ENCODE measurements around the gene PEX11G. TPM values are rescaled to one million over a fixed set of nuclear protein-coding genes. Genes with fewer than 3 reads are reported as not detected.

The PEX11G gene
- total RNA-seq, 1 experiment from 2014 or later, result 2.8 TPM

DNA sequence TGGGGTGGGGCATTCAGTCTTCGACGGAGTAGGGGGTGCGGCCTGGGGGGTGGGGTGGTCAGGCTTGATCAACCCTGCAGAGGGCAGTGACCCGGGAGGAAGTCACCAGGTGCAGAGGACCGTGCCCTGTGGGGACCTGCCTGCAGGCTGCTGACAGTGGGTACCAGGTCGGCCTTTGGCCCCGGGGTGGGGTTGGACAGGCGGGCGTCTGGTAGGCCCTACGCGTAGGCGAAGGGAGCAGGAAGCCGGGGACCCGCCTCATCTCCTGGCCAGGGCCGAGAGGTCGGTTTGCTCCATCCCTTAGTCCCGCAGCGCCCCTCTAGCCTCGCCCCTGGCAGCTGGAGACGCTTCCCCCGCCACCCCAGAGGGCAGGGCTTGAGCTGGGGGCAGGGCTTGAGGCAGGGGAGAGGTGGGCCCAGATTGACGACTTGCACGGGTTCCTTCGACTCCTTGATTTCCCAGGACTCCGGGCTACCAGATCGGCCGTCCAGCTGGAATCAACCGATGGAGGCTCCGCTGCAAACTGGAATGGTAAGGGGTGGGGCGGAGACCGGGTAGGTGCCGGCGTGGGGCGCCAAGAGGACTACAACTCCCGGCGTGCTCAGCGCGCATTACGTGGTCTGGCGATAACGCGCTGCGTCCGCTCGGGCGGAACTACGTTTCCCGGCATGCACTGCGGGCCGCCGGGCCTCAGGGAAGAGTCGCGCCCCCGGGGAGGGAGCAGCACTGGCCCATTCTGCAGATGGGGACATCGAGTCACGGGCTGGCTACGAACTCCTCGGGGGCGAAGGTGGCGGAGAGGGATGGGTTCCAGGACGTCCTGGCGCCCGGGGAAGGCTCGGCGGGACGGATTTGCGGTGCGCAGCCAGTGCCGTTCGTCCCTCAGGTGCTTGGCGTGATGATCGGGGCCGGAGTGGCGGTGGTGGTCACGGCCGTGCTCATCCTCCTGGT lies 46.5 kb upstream of the PEX11G start, which contains the start of gene PNPLA6:
PNPLA6 (plus strand) TSS at position 671 of the 951 bp plus-strand sequence; CDS start at position 743, 72 bp downstream.
- Histone ChIP-seq H3K9ac (ENCODE audit: extremely low read depth, insufficient read length, low read length) (peak within 1 kb of the TSS; percentile 28), H3K27ac (ENCODE audit: insufficient read length, low read depth, low read length) (no peak within 1 kb of the TSS), H3K9me3 (ENCODE audit: control insufficient read depth, low read depth, low read length) (no peaks in the 10 kb centered on the region), H4K8ac (replicated peaks; ENCODE audit: insufficient read length, low read depth, low read length) (no peak within 1 kb of the TSS), H3T11ph (ENCODE audit: low read length) (no peak within 1 kb of the TSS), H2BK15ac (ENCODE audit: low read depth, low read length) (no peak within 1 kb of the TSS), H2BK120ac (ENCODE audit: low read depth, low read length, poor library complexity, severe bottlenecking) (no peak within 1 kb of the TSS), H4K91ac (ENCODE audit: insufficient read length, low read depth, low read length) (no peak within 1 kb of the TSS), H2AFZ (ENCODE audit: low read length) (no peak within 1 kb of the TSS), H4K5ac (ENCODE audit: insufficient read length, low read depth, low read length) (no peak within 1 kb of the TSS), H3K79me1 (ENCODE audit: insufficient read depth, low read depth, low read length, poor library complexity, severe bottlenecking) (no peaks in the 10 kb centered on the region), H3K4ac (ENCODE audit: low read depth, low read length) (no peak within 1 kb of the TSS), H3K23me2 (ENCODE audit: insufficient read length, low read depth, low read length, poor library complexity, severe bottlenecking) (peaks cover 4% of the 10 kb centered on the region), H3K79me2 (ENCODE audit: insufficient read depth, low read length) (no peaks in the 10 kb centered on the region), H3K27me3 (ENCODE audit: insufficient read depth, low read length) (no peaks in the 10 kb centered on the region), H2AK5ac (ENCODE audit: insufficient read length, low read length) (no peak within 1 kb of the TSS), H2BK20ac (ENCODE audit: low read depth, low read length, poor library complexity, severe bottlenecking) (no peak within 1 kb of the TSS), H2BK5ac (ENCODE audit: insufficient read length, low read length) (no peak within 1 kb of the TSS), H3K56ac (ENCODE audit: insufficient read length, low read depth, low read length) (no peak within 1 kb of the TSS), H4K20me1 (ENCODE audit: control insufficient read depth, insufficient read depth, insufficient read length) (peaks cover under 1% of the 10 kb centered on the region), H3K4me2 (ENCODE audit: insufficient read depth, insufficient read length, low read length) (peak within 1 kb of the TSS; percentile 74), H2BK12ac (ENCODE audit: insufficient read length, low read depth, low read length) (no peak within 1 kb of the TSS), H3K4me1 (ENCODE audit: insufficient read depth, low read length) (peaks cover 2% of the 10 kb centered on the region; the same call in 1 of the 2 replicates), H3K23ac (ENCODE audit: insufficient read length, low read depth, low read length) (no peak within 1 kb of the TSS), H3K18ac (ENCODE audit: insufficient read length, low read depth, low read length) (peak within 1 kb of the TSS; percentile 53), H3K14ac (ENCODE audit: insufficient read depth, low read length) (peak within 1 kb of the TSS; percentile 51; the same call in 1 of the 2 replicates)
- Mint-ChIP-seq H3K27me3 (ENCODE audit: low read depth) (no peaks in the 10 kb centered on the region), H3K4me3 (peak within 1 kb of the TSS; percentile 86 to 97), H3K4me1 (peaks cover 5 to 6% of the 10 kb centered on the region in 2 experiments), H3K36me3 (ENCODE audit: insufficient read depth in 1 of 3, low read depth in 3 of 3) (peaks cover 7 to 22% (median 22%) of the 10 kb centered on the region in 3 experiments; a peak in 6 of 7 replicates), H3K27ac (peak within 1 kb of the TSS; percentile 93 to 99 (median 95); a peak in 6 of 7 replicates), H3K9me3 (no peaks in the 10 kb centered on the region)
- no CpG with 5 or more reads among the region's 76 CpGs for WGBS (ENCODE audit: extremely low coverage, insufficient read length, low lambda C conversion rate)
- TF ChIP-seq, protein P1, sequence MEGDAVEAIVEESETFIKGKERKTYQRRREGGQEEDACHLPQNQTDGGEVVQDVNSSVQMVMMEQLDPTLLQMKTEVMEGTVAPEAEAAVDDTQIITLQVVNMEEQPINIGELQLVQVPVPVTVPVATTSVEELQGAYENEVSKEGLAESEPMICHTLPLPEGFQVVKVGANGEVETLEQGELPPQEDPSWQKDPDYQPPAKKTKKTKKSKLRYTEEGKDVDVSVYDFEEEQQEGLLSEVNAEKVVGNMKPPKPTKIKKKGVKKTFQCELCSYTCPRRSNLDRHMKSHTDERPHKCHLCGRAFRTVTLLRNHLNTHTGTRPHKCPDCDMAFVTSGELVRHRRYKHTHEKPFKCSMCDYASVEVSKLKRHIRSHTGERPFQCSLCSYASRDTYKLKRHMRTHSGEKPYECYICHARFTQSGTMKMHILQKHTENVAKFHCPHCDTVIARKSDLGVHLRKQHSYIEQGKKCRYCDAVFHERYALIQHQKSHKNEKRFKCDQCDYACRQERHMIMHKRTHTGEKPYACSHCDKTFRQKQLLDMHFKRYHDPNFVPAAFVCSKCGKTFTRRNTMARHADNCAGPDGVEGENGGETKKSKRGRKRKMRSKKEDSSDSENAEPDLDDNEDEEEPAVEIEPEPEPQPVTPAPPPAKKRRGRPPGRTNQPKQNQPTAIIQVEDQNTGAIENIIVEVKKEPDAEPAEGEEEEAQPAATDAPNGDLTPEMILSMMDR (conservative IDR thresholded peaks at IDR 0.05), result no peak
- DNase-seq, result peak; percentile 95

Measured in H9 (cell line).